ENCODE measurements around the gene UBE2QL1.

- no peak for TF ChIP-seq CTCF (conservative IDR thresholded peaks at IDR 0.05 in 1 of 2, IDR thresholded peaks at IDR 0.05 in 1 of 2; ENCODE audit: extremely low read depth in 1 of 2, insufficient read depth in 1 of 2, low read depth in 1 of 2, low read length in 2 of 2)
- no peak for TF ChIP-seq EZH2 (IDR thresholded peaks at IDR 0.05; ENCODE audit: borderline replicate concordance, low read length)
Observed at GRCh38 chr5:6484899-6485298, 36.2 kb downstream of the UBE2QL1 start.

All from mammary epithelial cell (primary cell).